Measurements from ENCODE around the gene CFAP73.

The CFAP73 gene

DNA sequence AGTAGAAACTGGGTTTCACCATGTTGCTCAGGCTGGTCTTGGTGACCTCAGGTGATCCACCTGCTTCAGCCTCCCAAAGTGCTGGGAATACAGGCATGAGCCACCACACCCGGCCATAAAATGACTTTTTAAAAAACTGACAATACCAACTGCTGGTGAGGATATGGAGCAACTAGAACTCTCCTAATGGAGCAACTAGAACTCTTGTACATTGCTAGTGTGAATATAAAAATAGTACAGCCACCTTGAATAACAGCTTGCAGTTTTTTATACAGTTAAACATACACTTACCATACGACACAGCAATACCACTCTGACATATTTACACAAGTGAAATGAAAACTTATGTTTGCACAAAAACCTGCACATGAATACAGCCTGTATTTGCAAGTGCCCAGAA lies 2.5 kb upstream of the CFAP73 start:
- TF ChIP-seq, protein P1, sequence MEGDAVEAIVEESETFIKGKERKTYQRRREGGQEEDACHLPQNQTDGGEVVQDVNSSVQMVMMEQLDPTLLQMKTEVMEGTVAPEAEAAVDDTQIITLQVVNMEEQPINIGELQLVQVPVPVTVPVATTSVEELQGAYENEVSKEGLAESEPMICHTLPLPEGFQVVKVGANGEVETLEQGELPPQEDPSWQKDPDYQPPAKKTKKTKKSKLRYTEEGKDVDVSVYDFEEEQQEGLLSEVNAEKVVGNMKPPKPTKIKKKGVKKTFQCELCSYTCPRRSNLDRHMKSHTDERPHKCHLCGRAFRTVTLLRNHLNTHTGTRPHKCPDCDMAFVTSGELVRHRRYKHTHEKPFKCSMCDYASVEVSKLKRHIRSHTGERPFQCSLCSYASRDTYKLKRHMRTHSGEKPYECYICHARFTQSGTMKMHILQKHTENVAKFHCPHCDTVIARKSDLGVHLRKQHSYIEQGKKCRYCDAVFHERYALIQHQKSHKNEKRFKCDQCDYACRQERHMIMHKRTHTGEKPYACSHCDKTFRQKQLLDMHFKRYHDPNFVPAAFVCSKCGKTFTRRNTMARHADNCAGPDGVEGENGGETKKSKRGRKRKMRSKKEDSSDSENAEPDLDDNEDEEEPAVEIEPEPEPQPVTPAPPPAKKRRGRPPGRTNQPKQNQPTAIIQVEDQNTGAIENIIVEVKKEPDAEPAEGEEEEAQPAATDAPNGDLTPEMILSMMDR (IDR thresholded peaks at IDR 0.05; ENCODE audit: low read depth, low read length, missing control alignments), result no peak
- in situ Hi-C loops (cut with HindIII; ENCODE audit: low pct_ligation_motif_present, low sequenced_read_pairs), result no loop called here

DNA sequence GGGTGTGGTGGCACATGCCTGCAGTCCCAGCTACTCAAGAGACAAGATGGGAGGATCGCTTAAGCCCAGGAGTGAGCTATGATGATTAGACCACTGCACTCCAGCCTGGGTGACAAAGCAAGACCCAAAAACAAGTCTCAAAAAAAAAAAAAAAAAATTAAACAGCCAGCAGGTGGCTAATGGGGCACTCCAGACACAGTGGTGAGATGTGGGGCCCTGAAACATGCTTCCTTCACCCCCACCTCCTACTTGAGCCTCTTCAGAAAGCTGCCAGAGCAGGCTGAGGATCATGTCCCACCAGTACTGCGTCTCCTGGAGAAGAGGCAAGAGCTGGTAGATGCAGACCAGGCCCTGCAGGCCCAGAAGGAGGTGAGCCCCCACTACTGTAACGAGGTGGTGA lies 2.1 kb downstream of the CFAP73 start:
- H3K36me3 ChIP-seq (replicated peaks), result no peaks in the 10 kb centered on the region
- TF ChIP-seq, protein P1 (IDR thresholded peaks at IDR 0.05; ENCODE audit: low read depth, low read length, missing control alignments), result no peak
- H3K27ac ChIP-seq, result no peak overlapping the region
- in situ Hi-C loops (cut with HindIII; ENCODE audit: low pct_ligation_motif_present, low sequenced_read_pairs), result loop anchor here (25.0 kb wide), 1 partner anchor 114 kb away; no protein-coding TSS in a partner anchor
- no peak overlapping the region for H3K4me3 ChIP-seq (ENCODE audit: low read depth, low read length)
- H3K27me3 ChIP-seq (replicated peaks), result peaks cover 17% of the 10 kb centered on the region
- DNase-seq, result no peak

More for the DNA sequence above, 2.5 kb upstream of the CFAP73 start:
- no peak overlapping the region for H3K27ac ChIP-seq
- DNase-seq, result no peak
- H3K36me3 ChIP-seq (replicated peaks), result no peaks in the 10 kb centered on the region
- H3K27me3 ChIP-seq (replicated peaks), result no peaks in the 10 kb centered on the region
- no peak overlapping the region for H3K4me3 ChIP-seq (ENCODE audit: low read depth, low read length)

DNA sequence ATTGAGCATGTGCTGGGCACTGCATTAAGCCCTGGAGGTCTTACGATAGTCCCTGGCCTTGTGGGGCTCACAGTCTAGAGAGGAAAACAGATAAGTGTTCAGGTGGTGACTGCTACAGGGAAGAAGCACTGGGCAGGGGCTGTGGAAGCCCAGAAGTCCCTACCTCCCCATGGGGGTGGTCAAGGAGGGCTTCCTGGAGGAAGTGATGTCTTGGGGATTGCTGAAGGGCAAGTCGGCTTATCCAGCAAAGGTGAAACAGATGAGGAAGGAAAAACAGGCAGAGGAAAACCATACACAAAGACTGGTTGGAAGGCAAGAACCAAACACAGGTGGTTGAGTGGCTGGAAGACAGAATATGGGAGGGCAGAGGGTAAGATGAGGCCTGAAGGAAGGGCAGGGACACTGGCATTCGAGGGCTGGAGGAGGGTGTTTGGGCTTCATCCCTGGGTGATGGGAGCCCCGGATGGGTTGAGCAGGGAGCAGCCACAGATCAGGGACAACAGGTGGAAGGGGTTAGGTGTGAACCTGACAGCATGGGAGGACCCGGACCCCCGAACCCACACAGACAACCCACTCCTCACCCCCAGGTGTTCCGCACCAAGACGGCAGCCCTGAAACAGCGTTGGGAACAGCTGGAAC lies 2.8 kb downstream of the CFAP73 start:
- no peak for DNase-seq
- TF ChIP-seq, protein P1 (IDR thresholded peaks at IDR 0.05; ENCODE audit: low read depth, low read length, missing control alignments), result no peak
- H3K27me3 ChIP-seq (replicated peaks), result peaks cover 17% of the 10 kb centered on the region
- H3K27ac ChIP-seq, result no peak overlapping the region
- H3K36me3 ChIP-seq (replicated peaks), result no peaks in the 10 kb centered on the region
- no peak overlapping the region for H3K4me3 ChIP-seq (ENCODE audit: low read depth, low read length)
- in situ Hi-C loops (cut with HindIII; ENCODE audit: low pct_ligation_motif_present, low sequenced_read_pairs), result loop anchor here (25.0 kb wide), 1 partner anchor 115 kb away; no protein-coding TSS in a partner anchor

DNA sequence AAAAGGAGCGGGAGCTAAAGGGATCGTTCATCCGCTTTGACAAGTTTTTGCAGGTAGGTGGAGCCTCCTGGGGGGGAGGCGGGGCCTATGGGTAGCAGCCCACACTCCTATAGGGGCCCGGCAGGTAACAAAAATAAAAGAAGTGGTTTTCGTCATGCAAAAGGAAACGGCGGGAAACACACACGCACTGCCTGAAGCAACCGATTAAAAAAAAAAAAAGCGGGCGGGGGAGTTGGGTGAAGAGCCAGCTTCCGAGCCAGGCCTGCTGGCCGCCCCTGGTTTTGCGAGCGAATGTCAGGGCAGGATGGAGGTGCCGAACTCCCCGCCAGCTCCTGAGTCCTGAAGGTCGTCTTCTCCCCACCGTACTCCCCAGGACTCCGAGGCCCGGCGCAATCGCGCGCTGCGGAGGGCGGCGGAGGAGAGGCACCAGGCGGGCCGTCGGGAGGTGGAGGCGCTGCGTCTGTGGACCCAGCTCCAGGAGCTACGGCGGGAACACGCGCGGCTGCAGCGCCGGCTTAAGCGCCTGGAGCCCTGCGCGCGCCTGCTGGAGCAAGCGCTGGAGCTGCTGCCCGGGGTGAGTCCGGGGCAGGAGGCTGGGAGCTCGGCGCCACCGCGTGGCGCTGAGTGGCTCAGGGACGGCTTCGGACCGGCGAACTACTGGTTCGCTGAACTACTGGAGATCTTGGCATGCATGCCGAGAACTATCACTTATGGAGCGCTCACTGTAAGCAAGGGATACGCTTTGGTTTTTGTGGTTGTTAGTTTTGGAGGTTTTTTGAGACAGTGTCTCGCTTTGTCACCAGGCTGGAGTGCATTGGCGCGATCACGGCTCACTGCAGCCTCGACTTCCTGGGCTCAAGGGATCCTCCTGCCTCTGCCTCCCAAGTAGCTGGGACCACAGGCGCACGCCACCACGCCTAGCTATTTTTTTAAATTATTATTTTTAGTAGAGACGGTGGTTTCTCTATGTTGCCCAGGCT lies 3.6 kb downstream of the CFAP73 start:
- peaks cover 17% of the 10 kb centered on the region for H3K27me3 ChIP-seq (replicated peaks)

DNA sequence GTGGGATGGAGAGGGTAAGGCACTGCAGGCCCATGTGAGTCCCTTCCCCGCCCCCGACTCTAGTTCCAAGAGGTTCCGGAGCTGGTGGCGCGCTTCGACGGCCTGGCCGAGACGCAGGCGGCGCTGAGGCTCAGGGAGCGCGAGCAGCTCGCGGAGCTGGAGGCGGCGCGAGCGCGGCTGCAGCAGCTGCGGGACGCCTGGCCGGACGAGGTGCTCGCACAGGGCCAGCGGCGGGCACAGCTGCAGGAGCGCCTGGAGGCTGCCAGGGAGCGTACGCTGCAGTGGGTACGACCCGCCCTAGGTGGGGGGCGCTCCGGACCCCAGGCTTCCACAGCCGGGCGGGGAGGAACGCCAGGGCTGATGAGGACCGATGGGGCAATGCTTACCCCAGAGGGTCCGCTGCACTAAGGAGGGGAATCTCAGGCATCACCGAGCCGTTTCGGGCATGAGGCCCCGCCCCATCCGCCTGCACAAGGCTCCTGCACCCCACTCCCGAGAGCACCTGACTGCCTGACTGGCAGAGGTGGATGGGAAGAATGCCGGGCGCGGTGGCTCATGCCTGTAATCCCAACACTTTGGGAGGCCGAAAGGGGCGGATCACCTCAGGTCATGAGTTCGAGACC lies 4.9 kb downstream of the CFAP73 start:
- DNase-seq, result no peak
- no peak overlapping the region for H3K27ac ChIP-seq
- H3K36me3 ChIP-seq (replicated peaks), result peaks cover 17% of the 10 kb centered on the region
- H3K27me3 ChIP-seq (replicated peaks), result peaks cover 17% of the 10 kb centered on the region
- in situ Hi-C loops (cut with HindIII; ENCODE audit: low pct_ligation_motif_present, low sequenced_read_pairs), result loop anchor here (25.0 kb wide), 1 partner anchor 117 kb away; no protein-coding TSS in a partner anchor
- H3K4me3 ChIP-seq (ENCODE audit: low read depth, low read length), result no peak overlapping the region
- TF ChIP-seq, protein P1 (IDR thresholded peaks at IDR 0.05; ENCODE audit: low read depth, low read length, missing control alignments), result no peak

More for the DNA sequence above, 3.6 kb downstream of the CFAP73 start:
- peak; percentile 45 for DNase-seq
- in situ Hi-C loops (cut with HindIII; ENCODE audit: low pct_ligation_motif_present, low sequenced_read_pairs), result loop anchor here (25.0 kb wide), 1 partner anchor 116 kb away; no protein-coding TSS in a partner anchor
- H3K4me3 ChIP-seq (ENCODE audit: low read depth, low read length), result peak overlapping the region; percentile 39
- no peak overlapping the region for H3K27ac ChIP-seq
- TF ChIP-seq, protein P1 (IDR thresholded peaks at IDR 0.05; ENCODE audit: low read depth, low read length, missing control alignments), result peak; percentile 59
- H3K36me3 ChIP-seq (replicated peaks), result peaks cover 5% of the 10 kb centered on the region

Data from brain microvascular endothelial cell (primary cell).